Measurements from ENCODE around the gene ABCC12.
"Not testable (repeated sequence)": the region's sequence is repeated elsewhere in the genome, so short reads cannot be mapped to it uniquely, and the experiment has no call there.

ABCC12 gene

DNA sequence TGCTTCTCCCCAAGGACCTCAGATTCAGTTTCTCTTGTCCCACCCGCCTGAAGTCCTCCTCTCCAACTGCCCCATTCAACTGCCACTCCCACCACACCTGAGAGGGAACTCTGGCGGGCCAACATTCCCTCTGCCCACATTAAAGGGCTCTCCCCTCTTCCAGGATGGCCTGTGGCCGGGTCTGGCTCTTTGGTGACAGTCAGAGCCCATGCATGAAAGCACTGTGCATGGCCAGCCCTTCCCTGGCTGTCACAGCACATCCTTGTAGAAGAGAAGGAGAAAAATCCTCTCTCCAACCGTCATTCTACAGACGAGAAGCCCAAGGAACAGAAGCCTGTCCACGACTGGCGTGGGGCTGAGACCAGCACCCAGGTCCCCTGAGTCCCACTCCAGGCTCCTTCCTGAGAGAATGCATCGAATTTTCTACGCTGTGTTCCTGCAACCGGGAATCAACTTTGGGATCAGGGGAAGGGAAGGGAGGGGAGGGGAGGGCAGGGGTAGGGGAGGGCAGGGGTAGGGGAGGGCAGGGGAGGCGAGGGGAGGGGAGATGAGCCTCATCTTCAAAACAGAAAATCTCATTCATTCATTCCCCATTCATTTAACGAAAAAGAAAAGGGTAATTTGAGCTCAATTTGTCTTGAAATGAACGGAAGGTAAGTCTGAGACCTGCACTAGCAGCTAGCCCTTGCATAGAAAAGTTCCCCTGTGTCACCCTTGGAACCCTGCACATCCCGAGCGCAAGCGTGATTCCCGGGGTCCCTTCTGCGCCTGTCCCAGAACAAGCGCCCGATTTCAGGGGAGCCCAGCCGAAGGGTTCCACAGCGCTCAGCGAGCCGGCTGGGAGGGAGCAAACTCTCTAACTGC is at the start of gene ABCC12:
ABCC12 (minus strand) TSS at position 68 of the 864 bp plus-strand sequence. CDS start 9,569 bp downstream, outside the sequence.
- DNase-seq, result no peak

DNA sequence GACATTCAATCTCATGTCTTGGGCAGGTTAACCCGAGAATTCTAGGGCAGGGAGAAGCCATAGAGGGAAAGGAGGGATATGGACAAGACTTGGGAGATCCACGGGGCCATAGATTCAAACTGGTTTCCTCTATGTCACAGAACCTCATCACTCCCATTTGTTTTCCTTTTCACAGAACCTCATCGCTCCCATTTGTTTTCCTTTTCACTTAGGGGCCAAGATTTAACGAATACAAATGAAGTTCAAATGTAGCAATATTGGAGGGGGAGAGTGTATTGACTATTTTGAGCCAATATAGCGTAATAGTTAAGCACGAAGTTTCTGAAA is 49.0 kb upstream of the ABCC12 start:
- no peak for DNase-seq

DNA sequence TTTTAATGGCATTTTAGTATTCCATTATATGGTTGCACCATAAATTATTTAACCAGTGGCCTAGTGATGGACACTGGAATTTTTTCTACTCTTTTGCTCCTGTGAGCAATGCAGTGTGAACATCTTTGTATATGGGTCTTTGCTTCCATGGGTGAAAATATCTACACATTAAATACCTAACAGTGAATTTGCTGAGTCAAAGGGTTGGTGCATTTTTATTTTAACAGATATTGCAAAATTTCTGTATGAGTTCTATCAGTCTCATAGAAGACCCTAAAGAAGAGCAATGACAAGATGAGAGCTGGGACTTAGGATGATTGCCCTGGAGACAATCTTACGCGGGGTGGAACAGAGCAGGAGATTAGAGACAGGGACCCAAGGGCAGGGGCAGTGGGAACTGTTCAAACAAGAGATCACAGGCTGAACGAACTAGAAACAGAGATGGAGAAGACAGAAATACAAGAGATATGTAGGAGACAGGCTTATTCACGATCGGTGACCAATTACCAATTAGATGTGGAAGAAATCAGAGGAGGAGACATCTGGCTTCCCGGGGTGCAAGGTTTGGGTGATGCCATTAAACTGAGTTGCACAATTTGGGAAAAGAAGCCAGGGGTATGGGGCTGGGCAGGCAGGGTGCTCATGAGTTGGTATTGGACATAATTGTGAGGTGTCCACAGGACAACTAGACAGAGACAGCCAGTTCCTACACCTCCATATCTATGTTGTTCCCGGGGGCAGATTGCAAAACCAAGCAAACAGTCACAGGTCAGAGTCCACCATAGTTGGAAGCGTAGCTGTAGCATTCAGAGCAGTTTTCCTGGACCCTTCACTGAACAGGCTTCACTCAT is 48.4 kb upstream of the ABCC12 start:
- no peak for DNase-seq

DNA sequence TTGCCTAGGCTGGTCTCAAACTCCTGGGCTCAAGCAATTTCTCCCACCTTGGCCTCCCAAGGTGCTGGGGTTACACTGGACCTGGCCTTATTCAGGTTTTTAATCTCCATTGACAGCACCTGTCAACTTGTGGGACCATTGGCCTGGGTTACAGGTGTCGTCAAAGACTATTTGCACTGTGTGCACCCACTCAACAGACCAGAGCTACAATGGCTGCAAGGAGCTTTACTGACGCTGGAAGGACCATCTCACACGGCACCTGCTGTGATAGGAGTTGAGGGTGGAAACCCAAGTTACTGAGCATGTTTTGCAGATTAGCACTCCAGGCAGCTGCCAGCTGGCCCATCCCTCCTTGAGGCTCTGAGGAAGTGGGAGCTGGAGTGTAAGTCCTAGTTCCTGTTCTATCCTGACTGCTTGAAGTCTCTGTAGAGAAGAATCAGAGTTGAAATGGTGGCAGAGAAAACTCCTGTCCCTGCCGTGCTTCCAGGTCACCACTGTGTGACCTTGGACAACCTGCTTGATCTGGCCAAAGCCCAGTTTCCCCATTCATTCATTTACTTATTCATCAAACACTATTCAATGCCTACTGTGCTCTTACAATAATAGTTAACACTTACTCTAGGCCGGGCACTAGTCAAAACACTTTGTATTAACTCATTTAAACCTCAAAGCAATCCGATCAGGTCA is 45.9 kb upstream of the ABCC12 start:
- no peak for DNase-seq

DNA sequence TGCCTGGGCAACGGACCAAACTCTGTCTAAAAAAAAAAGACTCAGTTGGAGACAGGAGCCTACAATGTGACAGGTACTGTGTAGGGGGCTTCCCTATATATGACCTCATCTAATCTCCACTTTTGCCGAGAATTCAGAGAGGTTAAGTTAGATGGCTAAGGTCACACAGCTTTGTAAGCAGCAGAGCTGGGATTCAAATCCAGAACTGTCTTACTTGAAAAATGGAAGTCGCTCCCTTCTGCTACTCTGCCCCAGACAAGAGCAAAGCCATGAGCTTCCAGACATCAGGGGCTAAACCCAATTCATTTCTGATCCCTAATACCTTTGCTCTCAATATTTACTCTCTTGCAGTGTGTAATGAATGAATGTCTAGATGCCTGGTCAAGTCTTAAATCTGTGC is 41.5 kb upstream of the ABCC12 start:
- no peak for DNase-seq

DNA sequence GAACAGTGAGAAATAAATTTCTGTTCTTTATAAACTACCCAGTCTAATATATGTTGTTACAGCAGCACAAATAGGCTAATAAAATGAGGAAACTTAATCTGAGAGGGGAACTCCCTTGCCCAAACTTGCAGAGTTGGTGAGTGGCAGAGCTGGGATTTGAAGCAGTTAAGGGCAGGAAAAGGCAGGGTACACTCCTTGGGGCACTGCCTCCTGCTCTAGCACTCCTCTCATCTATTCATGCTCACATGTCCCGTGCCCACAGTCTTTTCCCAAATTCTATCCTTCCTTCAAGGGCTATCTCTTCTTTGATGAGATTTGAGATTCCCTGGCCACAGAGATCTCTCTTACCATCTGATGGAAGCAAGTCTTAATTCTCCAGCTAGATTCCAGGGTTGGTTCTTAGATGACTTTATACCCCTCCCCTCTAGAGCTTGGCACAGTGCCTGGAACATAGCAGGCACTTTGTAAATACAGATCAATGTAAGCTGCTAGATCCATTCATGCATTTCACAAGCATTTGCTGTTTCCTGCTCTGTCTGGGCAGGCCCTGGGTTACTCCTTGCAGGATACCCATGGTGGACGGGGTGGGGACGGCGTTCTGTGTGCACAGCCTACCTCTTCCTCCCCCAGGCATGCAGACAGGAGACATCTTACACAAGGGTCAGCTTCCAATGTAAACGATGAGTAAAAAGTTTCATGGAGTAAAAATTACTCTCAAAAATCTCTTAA is 39.2 kb upstream of the ABCC12 start:
- DNase-seq, result no peak

DNA sequence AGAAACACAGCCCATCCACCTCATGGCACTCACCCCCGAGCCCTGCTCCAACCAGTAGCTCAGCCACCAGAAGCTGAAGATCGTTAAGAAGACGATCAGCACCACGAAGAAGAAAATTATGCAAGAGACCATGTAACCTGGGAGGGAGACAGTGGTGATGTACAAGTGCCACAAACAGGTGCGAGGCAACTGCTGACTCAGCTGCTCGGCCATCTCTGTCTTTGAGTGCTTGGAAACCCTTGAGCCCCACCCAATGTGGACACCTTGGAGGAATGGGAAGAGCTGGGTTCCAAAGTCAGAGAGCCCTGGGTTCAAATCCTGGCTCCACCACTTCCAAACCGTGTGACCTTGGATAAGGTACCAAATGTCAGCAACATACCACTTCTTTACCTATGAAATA is 38.1 kb upstream of the ABCC12 start:
- no peak for DNase-seq

DNA sequence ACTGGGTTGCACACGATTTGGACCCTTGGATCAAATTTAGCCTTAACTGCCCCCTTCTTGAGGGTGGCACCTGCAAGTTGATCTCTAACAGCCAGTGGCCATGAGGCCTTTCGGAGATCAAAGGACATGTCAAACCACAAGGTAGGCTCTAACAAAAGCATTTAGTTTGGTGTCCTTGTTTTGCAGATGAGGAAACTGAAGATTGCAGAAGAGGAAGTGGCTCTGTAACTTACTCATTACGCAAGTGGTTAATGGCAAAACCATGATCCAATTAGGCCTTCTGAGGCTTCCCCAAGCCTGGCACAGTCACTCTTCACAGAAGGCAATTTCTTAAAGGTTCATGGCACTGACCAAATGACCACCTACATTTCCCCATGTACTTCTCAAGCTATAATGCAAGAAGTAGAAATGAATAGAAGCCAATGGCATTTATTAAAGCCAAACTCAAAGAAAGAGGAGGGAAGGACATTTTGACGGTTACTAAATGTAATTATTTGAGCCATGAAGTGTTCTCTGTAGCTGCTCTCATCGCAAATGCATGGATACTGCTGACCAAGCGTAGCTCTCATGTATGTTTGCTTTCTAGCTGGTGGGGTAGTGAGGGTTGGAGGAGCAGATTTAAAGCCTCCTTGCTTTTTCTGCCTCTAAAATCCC is 32.8 kb upstream of the ABCC12 start:
- no peak for DNase-seq

DNA sequence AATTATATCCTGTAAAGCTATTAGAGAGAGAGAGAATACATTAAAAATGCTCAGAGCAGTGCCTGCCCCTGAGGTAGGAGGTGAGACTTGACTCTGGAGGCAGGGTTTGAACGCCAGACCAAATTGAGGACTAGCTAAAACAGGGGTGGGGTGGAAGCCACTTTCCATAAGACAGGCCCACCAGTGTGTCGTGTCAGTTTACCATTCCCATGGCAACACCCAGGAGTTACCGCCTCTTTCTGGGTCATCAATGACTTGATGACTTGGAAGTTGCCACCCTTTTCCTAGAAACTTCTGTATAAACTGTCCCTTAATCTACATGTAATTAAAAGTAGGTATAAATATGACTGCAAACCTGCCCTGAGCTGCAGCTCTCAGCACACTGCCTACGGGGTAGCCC is 32.0 kb upstream of the ABCC12 start:
- no peak for DNase-seq

DNA sequence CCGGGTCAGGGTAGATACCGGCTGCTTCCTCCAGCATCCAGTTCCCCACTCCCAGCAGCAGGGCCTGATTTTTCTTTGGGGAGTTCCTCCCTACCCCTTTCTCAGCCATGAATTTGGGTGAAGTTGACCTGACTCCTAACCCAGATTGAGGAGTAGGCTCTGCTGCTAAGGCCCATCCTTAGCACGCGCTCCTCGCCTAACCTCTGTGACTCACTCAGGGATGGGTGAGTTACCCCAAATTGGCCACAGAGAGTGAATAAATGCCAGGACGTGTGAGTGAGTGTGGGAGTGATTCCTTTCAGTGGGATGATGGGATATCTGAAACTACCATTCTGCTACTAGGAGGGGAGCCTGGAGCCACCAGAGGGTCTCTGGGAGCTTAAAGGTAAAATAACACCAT is 28.9 kb upstream of the ABCC12 start:
- DNase-seq, result no peak

DNA sequence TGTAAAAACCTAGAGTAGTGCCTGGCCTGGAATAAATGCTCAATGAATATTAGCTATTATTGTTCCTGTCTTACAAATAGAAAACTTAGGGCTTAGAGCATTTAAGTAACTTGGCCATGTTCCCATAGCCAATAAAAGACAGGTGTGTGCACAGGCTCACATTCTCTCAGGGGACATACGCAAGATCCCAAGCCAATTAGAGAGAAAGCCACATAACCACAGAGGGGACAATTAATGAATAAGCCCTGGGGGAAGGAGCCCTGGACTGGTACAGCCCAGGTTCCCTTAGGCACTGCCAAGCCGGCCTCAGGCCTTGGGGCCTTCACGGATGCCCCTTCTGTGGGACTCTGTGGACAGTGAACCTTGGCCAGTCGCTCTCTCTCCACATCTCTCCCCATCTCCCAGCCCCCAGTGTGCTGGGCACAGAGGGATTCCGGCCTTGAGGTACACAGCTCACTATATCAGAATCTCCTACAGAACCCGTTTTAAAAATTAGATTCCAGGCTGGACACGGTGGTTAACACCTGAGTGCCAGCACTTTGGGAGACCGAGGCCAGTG is 27.3 kb upstream of the ABCC12 start:
- DNase-seq, result no peak

DNA sequence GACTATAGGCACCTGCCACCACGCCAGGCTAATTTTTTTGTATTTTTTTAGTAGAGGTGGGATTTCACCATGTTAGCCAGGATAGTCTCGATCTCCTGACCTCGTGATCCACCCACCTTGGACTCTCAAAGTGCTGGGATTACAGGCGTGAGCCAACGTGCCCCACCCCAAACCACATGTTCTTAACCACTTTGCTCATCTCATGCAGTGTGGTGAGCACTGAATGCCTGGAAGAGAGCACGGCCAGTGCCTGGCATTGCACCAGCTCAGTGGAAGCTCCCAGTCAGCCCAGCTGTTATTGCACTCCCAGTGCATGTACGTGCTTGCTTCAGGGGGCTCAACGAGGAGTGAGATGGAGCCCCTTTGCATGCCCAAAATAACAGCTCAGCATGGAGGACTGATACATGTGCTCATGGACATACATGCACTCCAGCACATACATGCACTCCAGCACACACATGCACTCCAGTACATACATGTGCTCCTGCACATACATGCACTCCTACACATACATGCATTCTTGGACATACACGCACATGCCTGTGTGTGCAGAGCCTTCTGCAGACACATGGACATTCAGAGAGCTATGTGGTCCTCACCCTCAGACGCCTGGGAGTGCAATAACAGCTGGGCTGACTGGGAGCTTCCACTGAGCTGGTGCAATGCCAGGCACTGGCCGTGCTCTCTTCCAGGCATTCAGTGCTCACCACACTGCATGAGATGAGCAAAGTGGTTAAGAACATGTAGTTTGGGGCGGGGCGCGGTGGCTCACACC is 26.1 kb upstream of the ABCC12 start:
- not testable (repeated sequence) for DNase-seq

DNA sequence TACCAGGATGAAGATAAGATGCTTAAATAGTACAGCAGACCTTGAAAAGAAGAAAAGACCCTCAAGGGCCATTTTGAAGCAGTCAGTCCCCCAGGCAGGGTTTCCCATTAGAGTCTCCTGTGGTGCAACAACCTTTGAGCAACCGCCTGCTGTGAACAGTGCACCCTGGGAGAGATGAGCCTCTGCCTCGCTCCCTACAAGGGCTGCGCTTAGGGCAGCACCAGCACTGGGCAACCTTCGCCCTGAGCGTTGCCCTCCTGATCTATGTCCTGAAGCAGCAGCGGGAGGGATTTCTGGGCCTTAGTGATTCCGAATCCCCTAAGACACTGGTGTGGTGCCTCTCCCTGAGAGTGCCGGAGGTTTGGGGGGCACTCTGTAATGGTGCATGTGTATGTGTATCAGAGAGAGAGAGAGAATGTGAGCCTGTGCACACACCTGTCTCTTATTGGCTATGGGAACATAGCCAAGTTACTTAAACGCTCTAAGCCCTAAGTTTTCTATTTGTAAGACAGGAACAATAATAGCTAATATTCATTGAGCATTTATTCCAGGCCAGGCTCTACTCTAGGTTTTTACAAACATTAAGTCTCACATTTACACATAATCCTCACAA is 25.2 kb upstream of the ABCC12 start:
- no peak for DNase-seq

DNA sequence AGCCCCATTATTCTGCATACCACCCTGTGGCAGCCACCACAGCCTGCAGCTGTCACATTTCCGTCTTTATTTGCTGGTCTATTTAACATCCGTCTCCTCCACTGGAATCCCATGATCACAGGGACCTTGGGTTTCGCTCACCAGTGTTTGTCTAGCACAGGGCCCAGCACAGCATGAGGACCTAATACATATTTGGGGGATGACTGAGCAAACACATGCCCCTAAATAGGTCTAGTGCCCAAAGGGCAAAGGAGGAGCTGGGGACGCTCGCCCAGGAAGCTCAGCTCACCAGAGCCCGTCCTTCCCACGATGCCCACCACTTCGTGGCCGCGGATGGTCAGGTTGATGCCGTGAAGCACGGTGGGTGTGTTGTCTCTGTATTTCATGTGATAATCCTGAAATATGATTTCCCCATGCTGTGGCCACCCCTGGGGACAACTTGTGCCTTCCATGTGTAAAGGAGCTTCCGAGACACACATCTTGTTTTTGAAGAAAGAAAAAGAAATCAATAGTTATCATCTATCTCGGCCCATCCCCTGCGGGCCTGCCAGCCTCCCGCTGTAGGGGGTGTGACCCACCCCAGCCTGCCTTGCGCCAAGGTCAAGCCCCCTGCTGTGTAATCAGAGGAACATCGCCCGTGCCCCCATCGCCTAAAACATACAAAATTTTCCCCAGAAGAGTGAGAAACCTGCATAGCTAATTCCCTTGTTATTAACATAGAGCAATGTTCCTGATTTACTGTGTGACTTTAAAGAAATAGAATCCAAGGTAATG is 21.0 kb upstream of the ABCC12 start:
- no peak for DNase-seq

DNA sequence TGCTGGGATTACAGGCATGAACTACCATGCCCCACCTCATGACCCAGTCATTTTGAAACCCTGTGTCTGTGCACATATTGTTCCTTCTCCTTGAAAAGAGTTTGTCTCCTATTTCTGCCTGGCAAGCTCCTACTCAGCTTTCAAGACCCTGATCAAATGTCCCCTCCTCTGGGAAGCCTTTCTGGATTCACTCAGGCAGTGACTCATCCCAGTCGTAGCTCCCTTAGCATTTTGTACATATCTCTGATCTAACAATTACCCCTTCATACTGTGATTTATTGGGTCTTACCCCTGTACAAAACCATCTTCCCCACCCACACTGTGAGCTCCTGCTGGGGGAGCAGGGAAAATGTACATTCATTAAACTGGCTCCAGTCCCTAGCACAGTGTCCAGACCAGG is 18.1 kb upstream of the ABCC12 start:
- DNase-seq, result no peak

DNA sequence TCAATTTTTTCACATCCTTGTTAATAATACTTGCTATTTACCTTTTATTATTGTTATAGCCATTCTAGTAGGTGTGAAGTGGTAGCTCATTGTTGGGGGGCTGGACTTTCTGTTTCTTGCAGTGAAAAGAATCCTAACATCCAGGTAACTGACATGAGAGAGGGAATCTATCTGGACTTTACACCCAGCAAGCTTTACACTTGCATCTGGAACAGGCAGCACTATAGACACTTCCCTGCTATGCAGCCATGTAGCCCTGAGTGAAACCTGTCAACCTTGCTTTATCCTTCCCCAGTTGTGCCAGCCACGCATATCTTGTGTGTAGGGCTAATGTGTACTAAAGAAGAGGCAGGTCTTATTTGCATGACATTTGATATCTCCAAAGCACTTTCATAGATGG is 16.9 kb upstream of the ABCC12 start:
- no peak for DNase-seq

DNA sequence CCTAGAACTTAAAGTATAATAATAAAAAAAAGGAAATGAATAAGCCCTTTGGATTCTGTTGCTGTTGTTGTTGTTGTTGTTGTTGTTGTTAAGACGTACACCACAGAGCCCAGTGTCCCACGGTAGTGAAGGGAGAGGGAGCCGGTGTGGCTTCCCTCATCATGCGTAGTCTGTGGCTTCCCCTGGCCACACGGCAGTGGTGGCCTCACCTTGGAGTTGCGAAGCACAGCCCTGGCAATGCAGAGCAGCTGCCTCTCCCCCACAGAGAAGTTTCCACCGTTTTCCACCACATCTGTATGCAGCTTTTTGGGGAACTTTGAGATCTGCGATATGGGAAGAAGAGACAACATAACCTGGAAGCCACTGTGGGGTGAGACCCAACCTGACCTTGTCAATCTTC is 14.1 kb upstream of the ABCC12 start:
- no peak for DNase-seq

DNA sequence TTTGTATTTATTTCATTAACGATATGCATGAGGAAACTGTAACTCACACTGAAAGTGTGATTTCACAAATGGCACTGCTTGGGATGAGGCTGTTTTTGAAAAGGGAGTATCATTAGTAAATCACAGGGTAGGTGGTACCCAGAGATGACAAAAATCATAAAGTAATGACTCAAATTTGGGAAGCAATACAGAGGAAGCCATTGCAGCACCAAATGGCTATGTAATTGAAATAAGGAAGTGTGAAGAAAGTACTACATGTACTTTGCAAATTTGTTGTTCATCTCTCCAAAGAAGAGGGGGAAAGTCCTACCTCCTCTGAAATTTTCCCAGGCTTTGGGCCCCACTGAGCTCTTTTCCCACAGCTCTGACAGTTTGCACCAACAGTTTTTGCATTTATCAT is 12.3 kb upstream of the ABCC12 start:
- DNase-seq, result no peak

DNA sequence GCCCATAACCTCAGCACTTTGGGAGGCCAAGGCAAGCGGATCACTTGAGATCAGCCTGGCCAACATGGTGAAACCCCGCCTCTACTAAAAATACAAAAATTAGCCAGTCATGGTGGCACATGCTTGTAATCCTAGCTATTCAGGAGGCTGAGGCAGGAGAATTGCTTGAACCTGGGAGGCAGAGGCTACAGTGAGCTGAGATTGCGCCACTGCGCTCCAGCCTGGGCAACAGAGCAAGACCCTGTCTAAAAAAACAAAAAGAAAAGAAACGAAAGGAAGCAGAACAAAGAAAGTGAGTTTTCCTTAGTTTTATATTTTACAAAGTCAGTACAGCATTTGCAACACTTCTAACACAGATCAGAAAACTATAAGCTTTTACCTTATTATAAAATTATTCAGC is 10.8 kb upstream of the ABCC12 start:
- DNase-seq, result not testable (repeated sequence)
